GM12874 (cell line): ENCODE data around the gene NUP188.

ENCODE experiments used
- CTCF ChIP-seq: IDR thresholded peaks from 2 replicates; pipeline ENCODE4 v1.5.1; 2011; ENCODE audit warnings: low read depth, mild to moderate bottlenecking, control low read depth, low read length, moderate library complexity; ENCODE audit not compliant: insufficient read depth

NUP188 gene

DNA sequence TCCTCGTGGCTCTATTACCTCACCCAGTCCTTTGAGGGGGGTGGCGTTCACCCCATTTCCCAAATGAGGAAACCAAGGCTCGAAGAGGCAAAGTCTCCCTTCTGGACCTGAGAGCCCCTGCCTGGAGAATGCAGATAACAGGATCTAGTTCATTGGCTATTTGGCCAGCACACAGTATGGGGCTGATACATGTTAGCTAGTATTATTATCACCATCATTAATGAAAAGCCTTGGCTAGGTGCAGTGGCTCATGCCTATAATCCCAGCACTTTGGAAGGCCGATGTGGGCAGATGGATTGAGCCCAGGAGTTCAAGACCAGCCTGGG, 76.4 kb downstream of the NUP188 start:
- no peak for TF ChIP-seq CTCF

DNA sequence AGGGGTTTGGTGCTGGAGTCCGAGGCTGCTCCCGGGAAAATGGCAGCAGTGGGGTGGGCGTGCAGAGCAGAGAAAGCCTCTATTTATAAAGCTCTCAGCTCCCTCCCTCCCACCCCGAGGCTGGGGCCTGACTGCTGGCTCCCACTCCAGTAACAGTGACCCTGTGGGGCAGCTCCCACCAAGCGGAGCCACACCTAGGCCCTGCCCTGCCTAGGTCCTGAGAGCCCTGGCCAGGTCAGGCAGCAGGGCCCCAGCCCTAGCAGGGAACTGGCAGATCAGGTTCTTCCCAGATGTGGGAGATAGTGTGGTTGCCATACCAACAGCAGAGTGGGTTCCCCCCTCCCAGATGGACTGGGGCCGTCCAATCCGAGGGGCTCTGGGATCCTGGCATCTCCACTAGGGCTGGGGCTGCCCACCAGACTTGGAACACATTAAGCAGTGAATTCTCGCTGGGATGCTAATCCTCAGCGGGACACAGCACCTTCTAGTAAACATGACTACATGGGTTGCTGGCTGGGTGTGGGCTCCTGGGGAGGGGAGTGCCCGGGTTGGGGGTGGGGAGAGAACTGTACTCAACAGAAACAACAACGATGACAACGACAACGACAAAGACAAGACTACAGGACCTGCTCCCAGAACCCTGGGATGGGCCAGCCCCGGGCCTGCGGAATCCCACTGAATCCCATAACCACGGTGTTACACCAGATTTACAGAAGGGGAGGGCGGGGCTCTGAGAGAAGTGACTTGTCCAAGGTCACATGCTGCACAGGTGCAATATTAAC, 79.1 kb downstream of the NUP188 start:
- no peak for TF ChIP-seq CTCF

- no peak for TF ChIP-seq CTCF
These were observed 79.8 kb downstream of the NUP188 start for GRCh38 chr9:129027224-129027684.

- no peak for TF ChIP-seq CTCF
These were observed 80.2 kb downstream of the NUP188 start for GRCh38 chr9:129027685-129028191.

- peak; percentile 86 for TF ChIP-seq CTCF
These were observed 80.9 kb downstream of the NUP188 start, which contains the start of gene SH3GLB2 for GRCh38 chr9:129028192-129028966. Gene SH3GLB2, minus strand, starts transcription at chr9:129028331. Its CDS starts 177 bp downstream, at chr9:129028154.

DNA sequence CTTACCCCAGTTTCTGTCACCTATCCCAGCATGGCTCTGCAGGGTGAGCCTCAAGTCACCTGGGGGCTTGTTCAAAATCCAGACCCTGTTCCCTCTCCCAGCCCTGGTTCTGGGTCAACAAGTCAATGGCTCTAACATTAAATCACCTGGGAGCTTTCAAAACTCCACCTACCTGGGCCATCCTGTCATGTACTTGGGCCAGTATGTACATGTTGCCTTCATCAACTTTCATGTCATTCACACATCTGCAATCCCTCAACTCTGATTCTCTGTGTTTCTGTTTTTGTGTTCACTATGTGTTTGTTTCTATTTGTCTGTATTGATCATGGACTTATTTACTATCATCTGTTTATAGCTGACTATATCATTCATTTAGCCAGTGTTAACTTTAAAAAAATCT, 82.7 kb downstream of the NUP188 start:
- TF ChIP-seq CTCF: no peak

GRCh38 chr9:129031514-129031913, 84.0 kb downstream of the NUP188 start:
- no peak for TF ChIP-seq CTCF
